Stimulated activated CD4-positive, alpha-beta T cell treated with anti-CD3 and anti-CD28 coated beads, TNF-alpha, amount 100 ng/mL, for 48 hours (primary cell): ENCODE data around the gene MAMLD1.

ENCODE experiments used
- DNase-seq, 3 donors: peaks; one replicate each; pipeline ENCODE4 v3.0.0-alpha.2; 2020; ENCODE audit warnings: low read depth in 3 of 3

MAMLD1 gene

DNA sequence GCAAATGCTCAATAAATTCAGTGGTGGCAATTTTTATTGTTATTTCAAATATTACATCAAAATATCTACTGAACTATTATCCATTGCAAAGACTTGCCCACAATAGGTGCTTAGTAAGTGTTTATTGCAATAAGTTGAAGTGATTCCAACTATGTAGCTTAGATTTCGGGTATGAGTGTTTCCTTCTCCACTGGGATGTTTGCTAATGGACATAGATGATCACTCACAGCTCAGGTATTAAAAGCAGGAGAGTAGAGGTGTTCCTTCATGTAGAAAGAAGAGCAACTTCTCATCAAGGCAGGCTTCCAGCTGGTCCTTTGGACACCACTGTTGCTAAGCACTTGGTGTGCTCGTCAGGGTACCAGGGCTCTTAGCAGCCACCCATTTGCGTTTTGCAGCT lies 139.0 kb downstream of the MAMLD1 start:
- no peak for DNase-seq

DNA sequence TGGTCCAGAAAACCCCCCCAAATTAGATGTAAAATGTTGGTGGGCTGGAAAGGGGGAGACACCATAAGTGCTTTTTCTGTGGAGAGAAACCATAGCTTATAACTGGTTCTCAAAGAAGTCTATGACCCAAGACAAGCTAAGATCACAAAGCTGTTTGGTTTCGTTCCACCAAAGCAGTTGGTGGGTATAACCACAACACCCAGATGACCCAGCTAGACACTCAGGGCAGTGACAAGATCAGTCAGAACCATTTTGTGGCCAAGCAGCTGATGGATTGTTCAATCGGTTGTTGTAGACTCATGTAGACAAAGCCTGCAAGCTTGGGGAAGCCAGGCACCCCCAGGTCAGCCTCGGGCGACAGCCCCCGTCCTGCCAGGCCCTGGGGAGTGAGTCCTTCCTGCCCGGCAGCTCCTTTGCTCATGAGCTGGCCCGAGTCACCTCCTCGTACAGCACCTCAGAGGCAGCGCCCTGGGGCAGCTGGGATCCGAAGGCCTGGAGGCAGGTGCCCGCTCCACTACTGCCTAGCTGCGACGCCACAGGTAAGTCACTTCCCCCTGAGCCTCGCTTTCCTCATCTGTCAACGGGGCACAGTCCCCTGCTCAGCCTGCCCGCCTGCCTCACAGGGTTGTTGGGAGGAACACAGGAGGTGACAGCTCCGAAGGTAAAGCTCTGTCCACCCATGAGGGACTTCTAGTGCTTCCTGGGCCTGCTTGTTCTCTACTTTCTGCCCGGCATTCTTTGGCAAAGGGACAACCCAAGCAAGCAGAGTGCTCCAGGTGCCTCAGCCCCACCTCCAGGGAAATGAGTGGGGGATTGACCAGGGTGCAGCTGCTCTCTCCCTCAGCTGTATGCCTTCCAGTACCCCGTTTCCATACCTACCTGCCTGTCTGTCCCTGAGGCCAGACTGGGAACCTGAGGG lies 140.1 kb downstream of the MAMLD1 start:
- no peak for DNase-seq

DNA sequence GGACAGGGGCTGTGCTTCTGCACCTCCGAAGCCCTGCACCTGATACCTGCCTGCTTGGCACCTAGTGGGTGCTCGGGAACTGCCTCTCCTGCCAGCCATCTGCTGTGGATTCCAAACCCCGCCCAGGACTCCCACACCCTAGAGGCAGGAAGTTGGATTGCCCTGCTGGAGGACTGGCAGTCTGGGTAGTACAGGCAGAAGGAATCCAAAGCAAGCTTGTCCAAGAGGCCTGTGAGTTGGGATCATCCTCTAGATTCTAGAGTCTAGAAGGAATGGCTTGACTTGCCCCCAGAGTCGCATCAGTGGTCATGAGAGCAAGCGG lies 140.7 kb downstream of the MAMLD1 start:
- DNase-seq = no peak

DNA sequence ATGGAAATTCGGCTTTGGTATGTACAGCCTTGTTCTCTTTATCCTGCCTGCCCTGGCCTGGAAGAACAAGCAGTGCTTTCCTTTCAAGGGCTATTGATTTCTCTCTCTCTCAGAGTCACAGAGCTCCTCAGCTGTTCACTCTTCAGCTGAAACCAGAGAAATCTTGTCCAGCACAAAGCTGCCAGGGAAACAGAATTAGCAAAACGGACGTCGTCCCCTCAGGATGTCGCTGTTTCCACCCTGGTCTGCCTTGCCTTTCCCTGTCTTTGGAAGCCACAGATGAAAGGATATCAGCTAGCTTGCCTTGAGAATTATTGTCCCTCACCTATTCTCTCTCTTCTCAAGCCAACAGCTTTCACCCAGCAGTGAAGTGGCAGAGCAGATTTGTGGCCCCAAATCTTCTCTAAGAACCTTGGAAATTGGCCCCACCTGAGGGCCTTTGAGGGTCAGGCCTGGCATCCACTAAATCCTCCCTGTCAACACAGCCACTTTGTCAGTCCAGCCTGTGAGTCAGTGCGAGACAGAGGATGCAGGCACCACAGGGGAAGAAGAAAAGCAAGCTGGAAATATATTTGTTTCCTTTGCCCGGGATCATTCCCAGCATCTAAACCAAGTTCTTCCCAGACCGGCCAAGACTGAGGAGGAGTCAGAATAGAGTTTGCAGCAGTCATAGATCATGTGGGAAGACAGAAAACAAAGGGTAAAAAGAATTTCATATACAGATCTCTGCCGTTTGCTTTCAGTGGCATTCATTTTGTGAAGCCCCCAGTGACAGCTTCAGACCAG lies 141.5 kb downstream of the MAMLD1 start:
- DNase-seq = no peak

DNA sequence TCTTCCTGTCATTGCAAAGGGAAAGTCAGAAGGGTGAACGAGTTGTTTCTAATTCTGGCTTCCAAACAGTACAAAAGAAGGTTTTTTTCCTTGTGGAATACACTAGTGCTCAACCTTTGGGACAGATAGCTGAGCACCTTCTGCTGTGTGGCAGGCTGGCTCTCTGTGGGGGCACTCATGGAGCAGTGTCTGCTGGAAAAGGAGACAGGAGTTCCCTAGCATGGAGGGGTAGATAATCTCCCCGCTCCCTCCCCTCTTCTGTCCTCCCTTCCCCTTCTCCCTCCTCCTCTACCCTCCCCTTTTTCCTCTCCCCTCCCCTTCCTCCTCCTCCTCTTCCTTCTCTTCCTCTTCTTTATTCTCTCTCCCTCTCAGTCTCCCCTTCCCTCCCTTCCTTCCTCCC lies 142.9 kb downstream of the MAMLD1 start:
- no peak for DNase-seq

DNA sequence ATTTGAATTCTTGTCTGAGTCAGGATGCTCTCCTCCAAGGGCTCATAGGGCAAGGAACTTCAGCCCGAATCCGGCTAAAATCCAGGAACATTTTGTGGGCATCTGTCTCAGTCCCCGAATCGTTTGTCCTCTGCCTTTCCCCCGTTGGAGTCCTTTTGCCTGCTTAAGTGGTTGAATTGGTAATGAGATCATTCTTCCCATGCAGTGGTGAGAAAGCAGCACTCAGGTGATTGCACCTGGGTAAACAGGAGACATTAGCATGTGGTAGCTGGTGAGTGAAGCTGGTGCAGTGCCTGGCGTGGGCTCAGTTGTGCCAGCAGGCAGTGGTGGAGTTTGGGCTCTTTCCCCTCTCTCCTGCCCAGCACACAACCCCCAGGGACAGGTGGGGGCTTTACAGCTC lies 143.4 kb downstream of the MAMLD1 start:
- DNase-seq = no peak

DNA sequence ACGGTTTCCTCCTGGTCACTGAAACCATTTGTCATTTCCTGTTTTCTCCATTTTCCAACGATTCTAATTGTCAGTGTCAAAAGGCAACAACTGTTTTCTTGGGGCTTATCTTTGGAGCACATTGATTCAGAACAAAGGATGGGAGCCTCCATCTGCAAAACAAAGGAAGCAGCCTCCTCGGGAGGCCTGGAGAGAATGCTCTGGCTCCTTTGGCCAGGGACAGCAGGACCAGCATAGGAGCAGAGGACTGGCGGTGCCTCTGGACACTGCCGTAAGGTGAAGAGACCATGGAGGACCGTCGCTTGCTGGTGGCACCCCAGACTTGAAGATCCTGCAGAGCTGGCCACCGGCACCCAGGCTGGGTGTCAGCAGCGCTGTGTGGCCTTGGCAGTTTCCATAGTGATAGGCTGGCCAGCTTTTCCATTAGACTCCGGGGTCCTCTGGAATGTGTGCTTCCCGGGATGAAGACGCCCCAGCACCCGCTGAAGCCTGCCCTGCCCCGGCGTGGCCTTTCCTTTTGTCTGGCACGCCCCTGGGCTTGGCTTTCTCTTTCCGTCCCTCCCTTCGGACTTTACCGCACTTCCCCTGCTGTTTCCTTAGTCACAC lies 144.2 kb downstream of the MAMLD1 start:
- DNase-seq = no peak

DNA sequence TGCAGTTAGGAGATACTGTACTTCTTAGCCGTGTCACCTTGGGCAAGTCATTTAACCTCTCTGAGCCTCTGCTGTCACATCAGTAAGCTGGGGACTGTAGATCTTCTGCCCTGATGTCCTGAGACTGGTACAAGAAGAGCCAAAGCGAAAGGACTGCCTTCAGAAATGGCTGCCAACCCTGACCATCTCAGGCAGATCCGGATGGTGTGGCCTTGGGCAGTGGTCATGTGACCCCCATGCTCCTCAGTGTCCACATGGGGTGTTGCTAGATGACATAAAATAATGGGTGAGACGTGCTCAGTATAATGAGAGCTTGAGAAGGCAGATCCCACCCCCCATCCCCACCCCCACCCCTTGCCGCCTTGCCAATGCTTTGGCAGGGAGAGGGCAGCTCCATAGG lies 144.9 kb downstream of the MAMLD1 start:
- no peak for DNase-seq

DNA sequence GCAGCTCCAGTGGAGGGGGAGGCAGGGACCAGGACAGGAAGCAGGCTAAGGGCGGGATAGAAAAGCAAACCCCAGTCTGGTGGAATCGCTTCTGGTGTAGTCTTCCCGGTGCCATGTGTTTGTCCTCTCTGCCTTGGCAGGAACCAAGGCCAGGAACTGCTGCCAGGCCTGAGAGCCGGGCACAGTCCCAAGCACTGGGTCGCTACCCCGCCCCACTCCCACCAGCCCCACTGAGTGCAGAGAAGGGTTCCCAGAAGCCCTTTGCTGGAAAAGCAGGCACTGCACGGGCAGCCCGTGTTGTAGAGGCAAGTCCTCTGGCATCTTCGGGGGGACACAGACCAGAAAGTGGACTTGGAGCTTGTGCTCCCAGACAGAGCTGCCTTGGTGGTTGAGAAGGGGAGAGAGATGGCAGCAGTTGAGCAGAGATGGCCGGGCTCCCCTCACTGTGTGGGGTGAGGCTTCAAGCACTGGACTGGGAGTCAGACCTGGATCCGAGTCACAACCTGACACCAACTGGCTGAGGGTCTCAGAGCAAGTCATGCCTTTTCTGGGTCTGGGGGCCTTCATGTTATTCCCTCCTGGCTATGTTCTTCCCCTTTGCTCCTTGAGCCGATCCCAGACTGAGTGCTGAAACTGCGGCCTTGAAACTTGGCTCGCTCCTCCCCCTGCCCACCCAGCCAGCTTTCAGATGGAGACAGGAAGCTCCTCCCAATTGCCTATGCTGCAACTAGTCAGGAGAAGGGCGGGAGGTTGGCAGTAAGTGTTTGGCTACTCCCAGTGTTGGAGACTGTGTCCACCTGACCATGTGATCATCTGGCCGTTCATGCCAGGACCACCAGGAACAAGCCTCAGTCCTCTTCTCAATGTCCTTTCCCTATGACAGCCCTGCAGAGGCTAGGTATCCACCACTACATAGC lies 145.6 kb downstream of the MAMLD1 start:
- no peak for DNase-seq

DNA sequence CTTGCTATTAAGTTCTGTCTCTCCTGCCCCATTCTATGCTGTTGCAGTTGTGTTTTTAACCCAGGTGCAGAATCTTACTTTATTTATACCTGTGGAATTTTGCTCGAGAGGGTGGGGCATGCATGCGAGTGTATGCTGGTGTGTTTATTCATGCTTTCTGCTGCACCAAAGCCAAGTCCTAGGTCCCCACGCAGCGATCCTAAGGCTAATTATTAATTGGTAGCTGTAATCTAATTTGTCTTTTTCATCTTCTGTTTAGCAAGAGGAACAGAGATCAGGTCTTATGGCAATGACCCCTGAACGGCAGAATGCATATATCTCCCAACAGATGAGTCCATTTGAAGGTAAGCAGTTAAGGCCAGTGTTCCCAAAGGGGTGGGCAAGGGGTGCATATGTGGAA lies 146.6 kb downstream of the MAMLD1 start:
- no peak for DNase-seq

DNA sequence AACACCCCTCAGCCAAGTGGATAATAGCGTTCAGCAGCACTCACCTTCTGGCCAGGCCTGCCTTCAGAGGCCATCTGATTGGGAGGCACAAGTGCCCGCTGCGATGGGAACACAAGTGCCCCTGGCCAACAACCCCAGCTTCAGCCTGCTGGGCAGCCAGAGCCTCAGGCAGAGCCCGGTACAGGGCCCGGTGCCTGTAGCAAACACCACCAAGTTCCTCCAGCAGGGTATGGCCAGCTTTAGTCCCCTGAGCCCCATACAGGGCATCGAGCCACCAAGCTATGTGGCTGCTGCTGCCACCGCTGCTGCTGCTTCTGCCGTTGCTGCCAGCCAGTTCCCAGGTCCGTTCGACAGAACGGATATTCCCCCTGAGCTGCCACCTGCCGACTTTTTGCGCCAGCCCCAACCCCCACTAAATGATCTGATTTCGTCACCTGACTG lies 149.4 kb downstream of the MAMLD1 start:
- DNase-seq = no peak

DNA sequence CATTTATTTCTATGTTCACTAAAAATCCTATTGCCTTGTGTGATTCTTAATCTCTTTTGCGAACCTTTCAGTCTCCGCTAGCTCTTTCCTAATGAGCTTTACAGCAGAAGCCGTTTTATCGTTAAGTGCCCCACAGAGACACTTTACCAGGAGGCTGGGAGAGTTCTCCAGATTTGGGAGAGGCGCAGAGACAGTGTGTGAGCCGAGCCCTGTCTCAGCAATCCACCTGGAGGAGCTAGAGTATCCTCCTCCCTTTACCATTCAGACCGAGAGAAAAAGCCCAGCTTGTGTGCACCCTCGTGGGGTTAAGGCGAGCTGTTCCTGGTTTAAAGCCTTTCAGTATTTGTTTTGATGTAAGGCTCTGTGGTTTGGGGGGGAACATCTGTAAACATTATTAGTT lies 150.4 kb downstream of the MAMLD1 start:
- DNase-seq = no peak

DNA sequence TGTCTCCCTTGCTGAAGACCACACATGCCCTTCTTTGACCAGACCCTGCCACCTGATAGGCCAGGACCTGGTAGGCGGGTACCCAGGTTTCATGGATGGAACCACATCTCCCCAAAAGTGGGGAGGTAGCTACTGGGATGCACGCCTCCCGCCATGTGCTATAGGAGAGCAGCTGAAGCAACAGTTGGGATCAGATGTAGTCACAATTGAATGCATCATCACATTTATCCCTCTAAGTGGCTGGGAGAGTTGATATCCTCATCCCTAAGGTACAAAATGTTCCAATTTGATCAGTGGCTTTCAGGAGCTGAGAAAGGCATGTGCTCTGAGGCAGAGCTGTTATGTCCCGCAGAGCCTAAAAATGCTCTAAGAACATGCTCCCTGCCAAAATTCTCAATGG lies 151.3 kb downstream of the MAMLD1 start:
- no peak for DNase-seq

DNA sequence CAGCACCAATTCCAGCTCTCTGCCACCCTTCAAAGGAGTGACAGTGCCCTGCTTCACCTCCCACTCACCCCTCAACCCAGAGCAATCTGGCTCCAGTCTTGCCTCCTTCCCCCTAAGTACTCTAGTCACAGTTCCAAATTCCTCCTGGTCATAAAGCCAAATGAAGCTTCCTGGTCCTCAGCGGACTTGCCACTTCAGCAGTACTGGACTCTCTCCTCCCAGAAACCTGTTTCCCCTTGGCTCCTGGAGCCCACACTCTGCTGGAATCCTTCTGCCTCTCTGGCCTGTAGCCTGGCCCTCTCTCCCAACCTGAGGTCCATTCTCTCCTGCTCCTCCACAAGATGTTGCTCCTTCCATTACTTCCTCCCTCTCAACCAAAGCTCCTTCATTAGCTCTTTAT lies 152.7 kb downstream of the MAMLD1 start:
- DNase-seq = no peak

DNA sequence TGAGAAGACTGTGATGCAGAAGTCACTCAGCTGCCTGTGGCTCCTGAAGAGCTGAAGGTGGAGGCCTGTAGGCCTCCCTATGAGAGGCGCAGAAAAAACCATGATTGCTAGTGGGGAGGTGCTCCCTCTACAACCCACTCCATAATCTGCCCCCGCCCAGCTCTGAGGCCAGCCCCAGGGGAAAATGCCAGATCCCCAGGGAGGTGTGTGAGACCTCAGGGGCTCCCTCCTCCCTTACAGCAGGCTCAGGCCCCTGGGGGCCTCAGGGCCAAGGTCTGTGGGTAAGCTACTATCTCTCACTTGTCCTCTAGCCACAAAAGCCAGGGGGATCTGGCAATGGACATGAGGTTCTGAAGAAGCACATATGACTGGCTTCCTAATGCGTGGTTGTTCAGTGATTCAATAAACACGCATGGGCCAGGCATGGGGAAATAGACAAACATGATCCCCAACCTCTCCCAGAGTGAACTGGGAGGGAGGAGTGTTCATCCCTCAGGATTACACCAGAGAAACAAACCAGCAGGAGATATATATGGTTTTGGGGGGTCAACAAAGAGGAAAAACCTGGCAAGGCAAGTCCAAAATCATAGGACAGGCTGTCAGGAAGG lies 154.3 kb downstream of the MAMLD1 start:
- DNase-seq = no peak

DNA sequence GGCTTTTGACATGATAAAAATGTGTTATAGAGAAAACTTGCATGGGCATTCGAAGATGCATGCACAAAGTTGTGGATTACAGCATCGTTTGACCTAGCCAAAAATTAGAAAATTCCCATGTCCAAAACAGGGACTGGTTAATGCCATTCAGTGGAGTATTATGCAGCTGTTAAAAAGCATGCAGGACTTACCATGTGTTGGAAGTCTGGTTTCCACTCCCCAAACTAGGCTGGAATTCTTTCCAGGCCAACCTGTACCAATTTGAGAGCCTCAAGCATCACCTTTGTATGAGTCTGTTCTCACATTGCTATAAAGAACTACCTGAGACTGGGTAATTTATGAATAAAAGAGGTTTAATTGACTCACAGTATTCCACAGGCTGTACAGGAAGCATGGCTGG lies 159.4 kb downstream of the MAMLD1 start:
- DNase-seq = no peak

DNA sequence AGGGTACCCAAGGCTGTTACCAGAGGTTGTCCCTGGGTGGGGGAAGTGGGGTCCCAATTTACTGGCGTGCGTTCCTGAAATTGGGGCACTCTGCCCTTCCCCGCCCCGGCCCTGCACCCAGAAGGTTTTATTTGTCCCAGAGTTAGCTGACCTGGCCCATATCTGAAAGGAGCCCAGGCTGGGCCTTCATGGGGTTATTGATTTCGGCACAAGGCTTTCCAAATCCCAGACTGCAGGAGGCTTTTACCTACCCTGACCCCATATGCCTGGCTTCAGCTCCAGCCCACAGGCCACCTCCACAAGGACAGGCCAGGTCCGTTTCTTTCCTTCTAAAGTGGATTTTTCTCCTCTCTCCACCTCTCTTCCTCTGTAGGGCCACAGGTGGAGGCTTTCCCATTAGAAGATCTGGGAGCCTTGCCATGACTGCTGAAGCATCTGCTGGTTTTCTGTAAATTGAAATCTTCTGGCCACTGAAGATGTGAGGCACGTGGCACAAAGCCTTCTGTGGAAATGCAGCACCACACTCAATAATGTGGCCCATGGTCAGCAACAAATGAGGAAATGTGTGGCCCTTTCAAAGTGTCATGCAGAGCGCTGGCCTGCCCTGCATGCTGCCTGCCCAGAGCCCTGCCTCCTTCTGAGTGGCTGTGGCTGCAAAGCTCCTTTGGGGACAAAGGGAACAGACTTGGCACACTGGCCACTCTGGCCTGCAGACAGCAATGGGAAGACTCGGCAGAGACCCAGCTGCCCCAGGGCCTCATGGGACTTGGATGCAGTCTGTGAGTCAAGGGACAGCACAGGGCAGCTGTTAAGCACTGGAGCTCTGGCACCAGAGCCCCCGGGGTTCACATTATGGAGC lies 162.2 kb downstream of the MAMLD1 start:
- no peak for DNase-seq

DNA sequence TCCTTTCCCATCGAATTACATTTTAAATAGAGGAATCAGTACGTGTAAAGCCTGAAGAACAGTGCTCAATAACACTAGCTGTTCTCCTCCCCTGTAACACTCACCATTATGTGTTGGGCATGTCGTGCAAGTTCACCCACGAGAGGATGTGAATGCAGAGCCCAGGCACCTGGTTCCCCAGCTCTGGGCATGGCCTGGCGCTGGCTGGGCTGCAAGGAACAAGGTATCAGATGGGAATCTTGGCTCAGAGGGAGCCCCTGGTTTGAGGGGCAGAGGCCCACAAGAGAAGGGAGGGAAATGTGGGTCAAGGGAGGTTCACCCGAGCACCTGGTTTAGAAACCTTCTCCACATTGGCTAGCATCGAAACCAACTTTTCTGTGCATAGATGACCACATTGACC lies 163.6 kb downstream of the MAMLD1 start:
- DNase-seq = no peak

DNA sequence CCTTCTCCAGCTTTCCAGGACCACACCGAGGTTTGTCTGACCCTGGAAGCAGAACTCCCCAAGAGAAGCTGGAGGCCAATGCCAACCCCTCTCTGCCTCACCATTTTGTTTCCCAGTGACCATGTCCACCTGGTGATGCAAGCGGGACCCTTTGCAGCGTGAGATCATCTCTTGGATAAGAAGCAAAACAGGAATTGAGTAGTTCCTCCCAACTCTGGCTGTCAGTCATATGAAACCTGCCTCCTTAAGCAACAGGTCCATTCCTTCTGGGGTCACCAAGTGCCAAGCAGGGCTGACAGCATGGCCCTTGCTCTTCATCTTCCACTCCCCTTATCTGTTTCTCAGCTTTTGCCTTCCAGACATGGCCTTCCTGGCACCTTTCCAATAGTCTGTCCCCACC lies 164.0 kb downstream of the MAMLD1 start:
- DNase-seq = no peak

DNA sequence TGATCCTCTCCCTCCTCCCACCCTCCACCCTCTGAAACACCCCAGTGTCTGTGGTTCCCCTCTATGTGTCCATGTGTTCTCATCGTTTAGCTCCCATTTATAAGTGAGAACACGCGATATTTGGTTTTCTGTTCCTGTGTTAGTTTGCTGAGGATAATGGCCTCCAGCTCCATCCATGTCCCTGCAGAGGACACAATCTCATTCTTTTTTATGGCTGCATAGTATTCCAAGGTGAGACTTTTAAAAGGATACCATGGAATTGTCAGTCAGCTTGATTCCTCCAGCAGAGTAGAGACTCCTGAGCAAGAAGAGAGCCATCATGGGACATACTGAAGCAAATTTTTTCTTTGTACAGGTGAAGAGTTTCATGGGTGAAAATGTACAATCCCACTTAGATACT lies 166.5 kb downstream of the MAMLD1 start:
- DNase-seq = no peak
